T47D (cell line): ENCODE results near the gene OPHN1.
"Not testable (repeated sequence)": the region's sequence is repeated elsewhere in the genome, so short reads cannot be mapped to it uniquely, and the experiment has no call there.

Source experiments
- DNase-seq, 2 experiments: peaks; one replicate each; pipeline versions ENCODE4 v3.0.0 to v3.0.0-alpha.2; 2011 to 2012; ENCODE audit warnings: low read depth in 1 of 2, low spot score in 1 of 2
- JUND ChIP-seq: IDR thresholded peaks from 2 replicates; pipeline ENCODE4 v1.6.1; 2012; ENCODE audit warnings: low read depth
- in situ Hi-C: cut with HindIII; loops from 2 replicates; pipeline ENCODE4 v1.10.0; 2016; ENCODE audit warnings: low sequenced_read_pairs, low pct_unique_long_range_greater_than_20kb

Gene OPHN1

DNA sequence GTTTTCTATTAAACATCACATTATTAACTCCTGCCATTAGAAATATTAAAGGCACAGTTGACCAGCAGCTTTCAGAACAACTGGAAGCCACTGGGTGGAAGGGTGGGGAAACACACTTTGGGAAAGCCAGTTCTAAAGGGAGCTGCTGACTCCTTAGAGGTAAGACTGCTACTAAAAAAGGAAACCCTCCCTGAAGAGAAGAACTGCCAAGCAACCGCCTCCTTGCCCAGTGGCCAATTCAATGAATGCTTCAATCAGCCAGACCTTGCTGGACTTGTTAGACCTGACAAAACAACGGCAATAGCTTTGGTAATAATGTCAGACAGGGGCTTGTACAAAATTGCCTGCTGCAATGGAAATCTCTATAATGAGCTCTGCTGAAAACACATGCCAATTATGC, 15.6 kb downstream of the OPHN1 start:
- no peak for TF ChIP-seq JUND
- in situ Hi-C loops, result no loop called here
- DNase-seq, result peak in 1 of 2 experiments; percentile 56

- no peak for TF ChIP-seq JUND
- in situ Hi-C loops, result no loop called here
These were observed 16.7 kb downstream of the OPHN1 start for GRCh38 chrX:68416592-68416991.

GRCh38 chrX:68415316-68415715, 18.0 kb downstream of the OPHN1 start:
- DNase-seq, result no peak
- in situ Hi-C loops, result no loop called here
- no peak for TF ChIP-seq JUND

More at GRCh38 chrX:68416592-68416991, 16.7 kb downstream of the OPHN1 start:
- DNase-seq, result peak in 1 of 2 experiments; percentile 31

DNA sequence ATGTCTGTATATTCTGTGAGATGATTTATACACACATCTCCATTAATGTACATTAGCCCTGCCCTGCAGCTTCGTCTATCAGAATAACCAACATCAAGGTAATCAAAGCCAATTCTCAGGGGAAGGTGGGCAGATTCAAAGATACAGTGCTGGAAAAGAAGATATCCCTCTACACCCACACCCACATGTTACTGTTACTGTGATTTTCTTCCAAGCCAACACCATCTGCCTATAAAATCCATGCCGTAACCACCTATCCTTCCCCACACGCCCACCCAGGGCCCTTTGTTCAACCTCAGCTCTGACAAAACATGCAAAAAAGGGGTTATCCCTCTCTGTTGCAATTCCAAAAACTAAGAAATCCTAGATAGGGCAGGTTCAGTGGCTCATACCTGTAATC, 20.0 kb downstream of the OPHN1 start:
- no peak for TF ChIP-seq JUND
- DNase-seq, result no peak
- in situ Hi-C loops, result no loop called here

DNA sequence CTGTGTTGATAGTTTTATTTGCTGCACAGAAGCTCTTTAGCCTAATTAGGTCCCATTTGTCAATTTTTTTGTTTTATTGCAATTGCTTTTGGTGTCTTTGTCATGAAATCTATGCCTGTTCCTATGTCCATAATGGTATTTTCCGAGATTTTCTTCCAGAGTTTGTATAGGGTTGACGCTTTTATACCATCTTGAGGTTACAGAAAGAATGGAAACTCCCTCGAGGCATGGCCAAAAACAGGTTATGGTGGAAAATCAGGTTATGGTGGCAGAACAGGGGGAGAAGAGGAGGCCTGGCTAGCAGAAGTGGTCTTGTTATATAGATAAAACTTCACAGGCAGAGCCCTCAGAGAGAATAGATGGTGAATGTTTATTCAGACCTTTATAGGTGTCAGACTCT, 21.6 kb downstream of the OPHN1 start:
- DNase-seq, result peak in 1 of 2 experiments; percentile 77
- in situ Hi-C loops, result no loop called here
- no peak for TF ChIP-seq JUND

DNA sequence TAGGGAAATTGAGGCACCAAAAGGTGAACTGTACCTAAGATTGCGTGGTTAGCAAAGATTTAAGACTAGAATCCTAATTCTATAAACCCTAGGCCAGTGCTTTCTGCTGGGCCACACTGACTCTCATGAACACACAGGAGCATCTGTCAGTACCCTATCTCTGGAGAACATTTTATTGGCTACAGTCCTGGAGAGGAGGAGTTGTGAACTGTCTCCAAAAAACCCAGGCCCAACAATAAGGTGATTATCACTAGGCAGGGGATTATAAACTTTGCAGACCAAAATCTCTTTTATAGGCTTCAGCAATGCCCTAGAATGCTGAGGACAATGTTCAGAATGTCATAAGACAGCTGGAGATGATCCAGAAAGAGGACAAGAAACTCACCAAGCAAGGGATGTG, 24.1 kb downstream of the OPHN1 start:
- no peak for TF ChIP-seq JUND

GRCh38 chrX:68403522-68403921, 29.8 kb downstream of the OPHN1 start:
- no peak for DNase-seq
- no peak for TF ChIP-seq JUND
- in situ Hi-C loops, result no loop called here

More for the DNA sequence above, 24.1 kb downstream of the OPHN1 start:
- in situ Hi-C loops, result no loop called here
- no peak for DNase-seq

DNA sequence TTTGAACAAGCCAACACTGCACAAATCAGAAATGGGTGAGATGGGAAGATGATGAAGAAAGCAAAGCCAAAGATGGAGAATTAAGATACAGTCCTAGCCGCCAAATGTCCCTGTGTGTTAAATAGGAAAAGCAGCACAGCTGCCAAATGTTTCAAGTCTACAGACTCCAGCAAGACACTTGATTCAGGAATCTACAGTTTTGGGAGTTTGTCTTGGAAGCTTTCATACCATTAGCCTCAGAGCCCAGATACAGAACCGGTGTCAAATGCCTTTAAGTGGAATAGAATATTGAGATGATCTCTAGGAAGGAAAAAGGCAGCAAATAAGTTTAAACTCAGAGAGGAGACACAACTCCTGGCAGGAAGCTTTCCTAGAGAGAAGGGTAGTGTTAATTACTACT, 30.3 kb downstream of the OPHN1 start:
- no peak for TF ChIP-seq JUND
- no peak for DNase-seq
- in situ Hi-C loops, result no loop called here

GRCh38 chrX:68402094-68402493, 31.2 kb downstream of the OPHN1 start:
- TF ChIP-seq JUND, result no peak
- in situ Hi-C loops, result no loop called here
- DNase-seq, result no peak

GRCh38 chrX:68398291-68398690, 35.0 kb downstream of the OPHN1 start:
- no peak for TF ChIP-seq JUND
- DNase-seq, result no peak
- in situ Hi-C loops, result no loop called here

- in situ Hi-C loops, result no loop called here
- no peak for DNase-seq
- TF ChIP-seq JUND, result no peak
These were observed 36.3 kb downstream of the OPHN1 start for GRCh38 chrX:68396953-68397352.

GRCh38 chrX:68389419-68389960, 43.8 kb downstream of the OPHN1 start:
- DNase-seq, in situ Hi-C loops: not testable (repeated sequence)

DNA sequence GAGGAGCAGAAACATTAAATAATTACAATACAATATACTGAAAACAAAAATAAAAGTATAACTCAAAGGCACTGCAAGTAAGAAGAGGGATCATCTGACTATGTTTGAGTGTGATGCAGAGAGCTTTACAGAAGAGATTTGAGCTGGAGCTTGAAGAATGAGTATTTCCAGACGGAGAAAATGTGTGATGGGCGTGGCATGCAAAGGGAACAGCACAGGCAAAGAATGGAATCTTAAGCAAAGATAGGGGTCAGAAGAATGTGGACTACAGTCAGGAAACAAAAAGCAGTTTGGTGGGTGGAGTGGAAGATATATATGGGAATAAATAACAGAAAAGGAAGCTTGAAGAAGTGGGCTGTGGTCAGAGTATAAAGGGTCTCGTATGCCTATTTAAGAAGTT, 45.5 kb downstream of the OPHN1 start:
- TF ChIP-seq JUND, result no peak
- DNase-seq, result no peak
- in situ Hi-C loops, result no loop called here

DNA sequence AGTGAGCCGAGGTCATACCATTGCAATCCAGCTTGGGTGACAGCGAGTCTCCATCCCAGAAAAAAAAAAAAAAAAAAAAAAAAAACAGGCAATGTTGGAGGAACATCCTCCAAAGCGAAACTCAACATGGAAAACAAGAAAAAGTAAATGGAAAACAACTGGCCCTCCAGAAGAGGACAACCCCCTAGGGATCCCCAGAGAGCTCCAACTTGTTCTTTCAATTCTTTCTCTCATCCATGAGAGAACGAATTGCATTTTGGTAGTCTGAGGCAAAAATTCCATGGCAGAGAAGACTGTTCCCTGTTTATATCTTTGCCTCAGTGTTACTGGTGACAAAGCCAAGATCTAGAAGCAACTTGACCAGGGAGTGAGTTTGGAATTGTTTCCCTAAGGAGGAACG, 49.8 kb downstream of the OPHN1 start:
- no peak for TF ChIP-seq JUND
- DNase-seq, result no peak
- in situ Hi-C loops, result no loop called here

- in situ Hi-C loops, DNase-seq: not testable (repeated sequence)
These were observed 55.7 kb downstream of the OPHN1 start for GRCh38 chrX:68377579-68377978.
